ES-I3 (cell line): ENCODE data around the gene GPR107.

Experiments
- H3K36me3 ChIP-seq: 2 replicates; pipeline ENCODE4 v1.6.1; 2013; ENCODE audit warnings: mild to moderate bottlenecking, low read length, control low read depth, moderate library complexity; ENCODE audit not compliant: insufficient read depth
- H3K4me1 ChIP-seq: 2 replicates; pipeline ENCODE4 v1.6.1; 2013; ENCODE audit warnings: mild to moderate bottlenecking, control low read depth, low read length; ENCODE audit not compliant: insufficient read depth
- H3K9ac ChIP-seq: 2 replicates; pipeline ENCODE4 v1.6.1; 2013; ENCODE audit warnings: low read depth, mild to moderate bottlenecking, low read length, moderate library complexity
- H3K9me3 ChIP-seq: 2 replicates; pipeline ENCODE4 v1.6.1; 2013; ENCODE audit warnings: mild to moderate bottlenecking, low read length, moderate library complexity; ENCODE audit not compliant: control insufficient read depth, insufficient read depth

GPR107 gene

GRCh38 chr9:130100681-130101080 lies 47.0 kb downstream of the GPR107 start:
- Histone ChIP-seq H3K9me3 (no peaks in the 10 kb centered on the region), H3K9ac (no peak overlapping the region), H3K36me3 (peaks cover 17% of the 10 kb centered on the region), H3K4me1 (no peaks in the 10 kb centered on the region)

GRCh38 chr9:130101915-130102314 lies 48.2 kb downstream of the GPR107 start:
- peaks cover 17% of the 10 kb centered on the region for H3K36me3 ChIP-seq
- no peaks in the 10 kb centered on the region for H3K9me3 ChIP-seq
- H3K4me1 ChIP-seq: no peaks in the 10 kb centered on the region
- H3K9ac ChIP-seq: no peak overlapping the region

- no peaks in the 10 kb centered on the region for H3K9me3 ChIP-seq
Observed at GRCh38 chr9:130104491-130105193, 50.9 kb downstream of the GPR107 start.

GRCh38 chr9:130106860-130107233 lies 53.1 kb downstream of the GPR107 start:
- H3K36me3 ChIP-seq: peaks cover 12% of the 10 kb centered on the region
- peaks cover 8% of the 10 kb centered on the region; the same call in 1 of the 2 replicates for H3K4me1 ChIP-seq

More at GRCh38 chr9:130104491-130105193, 50.9 kb downstream of the GPR107 start:
- Histone ChIP-seq H3K9ac (no peak overlapping the region), H3K36me3 (peaks cover 25% of the 10 kb centered on the region), H3K4me1 (no peaks in the 10 kb centered on the region)

GRCh38 chr9:130107234-130107861 lies 53.6 kb downstream of the GPR107 start:
- no peak overlapping the region for H3K9ac ChIP-seq
- H3K36me3 ChIP-seq: peaks cover 8% of the 10 kb centered on the region
- H3K4me1 ChIP-seq: peaks cover 8% of the 10 kb centered on the region; the same call in 1 of the 2 replicates
- no peaks in the 10 kb centered on the region for H3K9me3 ChIP-seq

More at GRCh38 chr9:130106860-130107233, 53.1 kb downstream of the GPR107 start:
- H3K9me3 ChIP-seq: no peaks in the 10 kb centered on the region
- no peak overlapping the region for H3K9ac ChIP-seq

GRCh38 chr9:130107955-130108354 lies 54.2 kb downstream of the GPR107 start:
- H3K9me3 ChIP-seq: no peaks in the 10 kb centered on the region
- peaks cover 8% of the 10 kb centered on the region; the same call in 1 of the 2 replicates for H3K36me3 ChIP-seq
- peaks cover 8% of the 10 kb centered on the region; the same call in 1 of the 2 replicates for H3K4me1 ChIP-seq

GRCh38 chr9:130110166-130110565 lies 56.5 kb downstream of the GPR107 start:
- H3K4me1 ChIP-seq: peaks cover 8% of the 10 kb centered on the region; the same call in 1 of the 2 replicates
- H3K9ac ChIP-seq: no peak overlapping the region
- peaks cover 8% of the 10 kb centered on the region; the same call in 1 of the 2 replicates for H3K36me3 ChIP-seq
- no peaks in the 10 kb centered on the region for H3K9me3 ChIP-seq

More at GRCh38 chr9:130107955-130108354, 54.2 kb downstream of the GPR107 start:
- no peak overlapping the region for H3K9ac ChIP-seq

GRCh38 chr9:130110596-130111021 lies 56.9 kb downstream of the GPR107 start:
- Histone ChIP-seq H3K36me3 (peaks cover 8% of the 10 kb centered on the region; the same call in 1 of the 2 replicates), H3K4me1 (peaks cover 8% of the 10 kb centered on the region; the same call in 1 of the 2 replicates), H3K9ac (no peak overlapping the region), H3K9me3 (no peaks in the 10 kb centered on the region)

- no peaks in the 10 kb centered on the region for H3K9me3 ChIP-seq
- no peak overlapping the region for H3K9ac ChIP-seq
- peaks cover 8% of the 10 kb centered on the region; the same call in 1 of the 2 replicates for H3K4me1 ChIP-seq
- H3K36me3 ChIP-seq: peaks cover 8% of the 10 kb centered on the region; the same call in 1 of the 2 replicates
Observed at GRCh38 chr9:130111786-130112537, 58.3 kb downstream of the GPR107 start.

GRCh38 chr9:130112538-130113151 lies 58.9 kb downstream of the GPR107 start:
- Histone ChIP-seq H3K4me1 (peaks cover 9% of the 10 kb centered on the region; the same call in 1 of the 2 replicates), H3K9ac (no peak overlapping the region), H3K36me3 (peaks cover 5% of the 10 kb centered on the region; the same call in 1 of the 2 replicates), H3K9me3 (no peaks in the 10 kb centered on the region)

- no peaks in the 10 kb centered on the region for H3K9me3 ChIP-seq
- peaks cover 29% of the 10 kb centered on the region for H3K4me1 ChIP-seq
- H3K9ac ChIP-seq: no peak overlapping the region
- H3K36me3 ChIP-seq: no peaks in the 10 kb centered on the region
Observed at GRCh38 chr9:130114741-130115140, 61.0 kb downstream of the GPR107 start.

GRCh38 chr9:130116346-130116745 lies 62.6 kb downstream of the GPR107 start:
- Histone ChIP-seq H3K9ac (no peak overlapping the region), H3K9me3 (no peaks in the 10 kb centered on the region), H3K4me1 (peaks cover 25% of the 10 kb centered on the region), H3K36me3 (no peaks in the 10 kb centered on the region)

GRCh38 chr9:130117376-130117775 lies 63.7 kb downstream of the GPR107 start:
- Histone ChIP-seq H3K9me3 (no peaks in the 10 kb centered on the region), H3K9ac (no peak overlapping the region), H3K4me1 (peaks cover 25% of the 10 kb centered on the region), H3K36me3 (no peaks in the 10 kb centered on the region)
